Activated T-cell treated with anti-CD3 and anti-CD28 coated beads, Interleukin-2, amount 50 U/mL, for 4 hours (primary cell): ENCODE results near the gene GTF2E1. TPM values are rescaled to one million over a fixed set of nuclear protein-coding genes. Genes with fewer than 3 reads are reported as not detected.
"Not testable (repeated sequence)": the region's sequence is repeated elsewhere in the genome, so short reads cannot be mapped to it uniquely, and the experiment has no call there.

ENCODE experiments used
- ATAC-seq, 2 donors: fragments of 200-7000 bp; cut with Tn5 transposase; one replicate each; pipeline ENCODE4 v1.10.0; 2021
- DNase-seq: peaks from one replicate; pipeline ENCODE4 v3.0.0-alpha.2; 2020
- H3K27me3 Mint-ChIP-seq: one replicate; pipeline ENCODE4 v1.8.0; 2021; ENCODE audit warnings: low read depth, mixed read lengths
- H3K36me3 Mint-ChIP-seq: one replicate; pipeline ENCODE4 v1.8.0; 2022; ENCODE audit warnings: mixed read lengths; ENCODE audit not compliant: insufficient read depth
- H3K4me1 Mint-ChIP-seq: one replicate; pipeline ENCODE4 v1.8.0; 2021; ENCODE audit warnings: low read depth, mixed read lengths
- H3K4me3 Mint-ChIP-seq: one replicate; pipeline ENCODE4 v1.8.0; 2021; ENCODE audit warnings: mild to moderate bottlenecking, moderate library complexity, mixed read lengths
- H3K9me3 Mint-ChIP-seq: one replicate; pipeline ENCODE4 v1.8.0; 2021; ENCODE audit warnings: mixed read lengths
- total RNA-seq, 3 donors: library from RNA; stranded (reverse); gene quantifications; one replicate each; pipeline ENCODE4 v1.2.1, GENCODE V29; 2021

Gene GTF2E1
- total RNA-seq, 3 donors from 2014 or later: 22.6 to 25.5 (median 24.9) TPM

GRCh38 chr3:120767106-120767505 is 24.6 kb downstream of the GTF2E1 start:
- ATAC-seq (no peak), DNase-seq (no peak)
- H3K36me3 Mint-ChIP-seq: peaks cover 9% of the 10 kb centered on the region
- no peaks in the 10 kb centered on the region for H3K9me3 Mint-ChIP-seq
- H3K4me3 Mint-ChIP-seq: no peak overlapping the region
- H3K27me3 Mint-ChIP-seq: no peaks in the 10 kb centered on the region
- H3K4me1 Mint-ChIP-seq: peaks cover 41% of the 10 kb centered on the region

- peaks cover 12% of the 10 kb centered on the region for H3K36me3 Mint-ChIP-seq
- H3K9me3 Mint-ChIP-seq: no peaks in the 10 kb centered on the region
- peaks cover 28% of the 10 kb centered on the region for H3K4me1 Mint-ChIP-seq
- H3K4me3 Mint-ChIP-seq: no peak overlapping the region
- ATAC-seq (no peak), DNase-seq (no peak)
- H3K27me3 Mint-ChIP-seq: no peaks in the 10 kb centered on the region
Observed at GRCh38 chr3:120769436-120769835, 26.9 kb downstream of the GTF2E1 start.

- H3K4me3 Mint-ChIP-seq: no peak overlapping the region
- peaks cover 12% of the 10 kb centered on the region for H3K36me3 Mint-ChIP-seq
- no peaks in the 10 kb centered on the region for H3K9me3 Mint-ChIP-seq
- ATAC-seq: no peak
- peaks cover 22% of the 10 kb centered on the region for H3K4me1 Mint-ChIP-seq
- DNase-seq: no peak
- no peaks in the 10 kb centered on the region for H3K27me3 Mint-ChIP-seq
Observed at GRCh38 chr3:120770891-120771290, 28.3 kb downstream of the GTF2E1 start.

GRCh38 chr3:120772081-120772480 is 29.5 kb downstream of the GTF2E1 start:
- Mint-ChIP-seq H3K36me3 (peaks cover 13% of the 10 kb centered on the region), H3K4me1 (peaks cover 14% of the 10 kb centered on the region), H3K27me3 (no peaks in the 10 kb centered on the region), H3K9me3 (no peaks in the 10 kb centered on the region), H3K4me3 (no peak overlapping the region)
- no peak for ATAC-seq
- DNase-seq: no peak

GRCh38 chr3:120773932-120774331 is 31.4 kb downstream of the GTF2E1 start:
- no peak overlapping the region for H3K4me3 Mint-ChIP-seq
- no peaks in the 10 kb centered on the region for H3K9me3 Mint-ChIP-seq
- ATAC-seq: peak; percentile 77 to 85
- peaks cover 15% of the 10 kb centered on the region for H3K36me3 Mint-ChIP-seq
- H3K27me3 Mint-ChIP-seq: no peaks in the 10 kb centered on the region
- H3K4me1 Mint-ChIP-seq: peaks cover 7% of the 10 kb centered on the region
- DNase-seq: no peak

GRCh38 chr3:120775411-120775810 is 32.9 kb downstream of the GTF2E1 start:
- H3K27me3 Mint-ChIP-seq: no peaks in the 10 kb centered on the region
- H3K4me1 Mint-ChIP-seq: peaks cover 5% of the 10 kb centered on the region
- DNase-seq (no peak), ATAC-seq (no peak)
- H3K9me3 Mint-ChIP-seq: no peaks in the 10 kb centered on the region
- H3K4me3 Mint-ChIP-seq: no peak overlapping the region
- peaks cover 24% of the 10 kb centered on the region for H3K36me3 Mint-ChIP-seq

GRCh38 chr3:120778776-120779175 is 36.2 kb downstream of the GTF2E1 start:
- DNase-seq (no peak), ATAC-seq (no peak)
- Mint-ChIP-seq H3K36me3 (peaks cover 33% of the 10 kb centered on the region), H3K4me1 (no peaks in the 10 kb centered on the region), H3K27me3 (no peaks in the 10 kb centered on the region), H3K4me3 (no peak overlapping the region), H3K9me3 (no peaks in the 10 kb centered on the region)

- Mint-ChIP-seq H3K4me3 (no peak overlapping the region), H3K9me3 (no peaks in the 10 kb centered on the region), H3K27me3 (no peaks in the 10 kb centered on the region), H3K36me3 (peaks cover 35% of the 10 kb centered on the region), H3K4me1 (no peaks in the 10 kb centered on the region)
- ATAC-seq (no peak), DNase-seq (no peak)
Observed at GRCh38 chr3:120780977-120781376, 38.4 kb downstream of the GTF2E1 start.

- not testable (repeated sequence) for H3K9me3 Mint-ChIP-seq, H3K4me1 Mint-ChIP-seq, DNase-seq, H3K27me3 Mint-ChIP-seq, ATAC-seq, H3K4me3 Mint-ChIP-seq
- peaks cover 16% of the 10 kb centered on the region for H3K36me3 Mint-ChIP-seq
Observed at GRCh38 chr3:120785832-120786231, 43.3 kb downstream of the GTF2E1 start.

- no peaks in the 10 kb centered on the region for H3K36me3 Mint-ChIP-seq
- no peaks in the 10 kb centered on the region for H3K27me3 Mint-ChIP-seq
- peaks cover 6% of the 10 kb centered on the region for H3K4me1 Mint-ChIP-seq
- H3K9me3 Mint-ChIP-seq: no peaks in the 10 kb centered on the region
- H3K4me3 Mint-ChIP-seq: no peak overlapping the region
- no peak for DNase-seq
- ATAC-seq: no peak
Observed at GRCh38 chr3:120791010-120791409, 48.5 kb downstream of the GTF2E1 start.

- no peak for DNase-seq
- peaks cover 6% of the 10 kb centered on the region for H3K4me1 Mint-ChIP-seq
- no peaks in the 10 kb centered on the region for H3K9me3 Mint-ChIP-seq
- H3K27me3 Mint-ChIP-seq: no peaks in the 10 kb centered on the region
- ATAC-seq: no peak
- no peak overlapping the region for H3K4me3 Mint-ChIP-seq
- H3K36me3 Mint-ChIP-seq: no peaks in the 10 kb centered on the region
Observed at GRCh38 chr3:120791913-120792312, 49.4 kb downstream of the GTF2E1 start.

GRCh38 chr3:120793601-120794000 is 51.1 kb downstream of the GTF2E1 start:
- H3K27me3 Mint-ChIP-seq: no peaks in the 10 kb centered on the region

GRCh38 chr3:120795017-120795648 is 52.6 kb downstream of the GTF2E1 start:
- Mint-ChIP-seq H3K9me3 (no peaks in the 10 kb centered on the region), H3K4me1 (peaks cover 6% of the 10 kb centered on the region), H3K27me3 (no peaks in the 10 kb centered on the region), H3K36me3 (no peaks in the 10 kb centered on the region), H3K4me3 (no peak overlapping the region)
- DNase-seq (peak; percentile 81), ATAC-seq (peak; percentile 89 to 91)

More at GRCh38 chr3:120793601-120794000, 51.1 kb downstream of the GTF2E1 start:
- Mint-ChIP-seq H3K36me3 (no peaks in the 10 kb centered on the region), H3K9me3 (no peaks in the 10 kb centered on the region), H3K4me3 (no peak overlapping the region), H3K4me1 (peaks cover 6% of the 10 kb centered on the region)
- ATAC-seq (no peak), DNase-seq (no peak)

GRCh38 chr3:120795959-120796358 is 53.4 kb downstream of the GTF2E1 start:
- peaks cover 6% of the 10 kb centered on the region for H3K4me1 Mint-ChIP-seq
- H3K9me3 Mint-ChIP-seq: no peaks in the 10 kb centered on the region
- DNase-seq (no peak), ATAC-seq (no peak)
- no peaks in the 10 kb centered on the region for H3K36me3 Mint-ChIP-seq
- no peaks in the 10 kb centered on the region for H3K27me3 Mint-ChIP-seq
- no peak overlapping the region for H3K4me3 Mint-ChIP-seq

- Mint-ChIP-seq H3K27me3 (no peaks in the 10 kb centered on the region), H3K9me3 (no peaks in the 10 kb centered on the region), H3K36me3 (no peaks in the 10 kb centered on the region), H3K4me1 (no peaks in the 10 kb centered on the region), H3K4me3 (no peak overlapping the region)
- DNase-seq: no peak
- no peak for ATAC-seq
Observed at GRCh38 chr3:120796976-120797375, 54.4 kb downstream of the GTF2E1 start.
